ENCODE measurements around the gene DLG3. TPM values are rescaled to one million over a fixed set of nuclear protein-coding genes. Genes with fewer than 3 reads are reported as not detected.

Gene DLG3
- total RNA-seq, 2 donors from 2014 or later, result 13.2 to 19.4 TPM

- intact Hi-C loops (cut with DNase I), result no loop called here
- DNase-seq (ENCODE audit: low spot score), result no peak
Observed at GRCh38 chrX:70464051-70464450, 19.4 kb downstream of the DLG3 start.

GRCh38 chrX:70466968-70467367, 22.3 kb downstream of the DLG3 start:
- intact Hi-C loops (cut with DNase I), result no loop called here
- DNase-seq (ENCODE audit: low spot score), result no peak

DNA sequence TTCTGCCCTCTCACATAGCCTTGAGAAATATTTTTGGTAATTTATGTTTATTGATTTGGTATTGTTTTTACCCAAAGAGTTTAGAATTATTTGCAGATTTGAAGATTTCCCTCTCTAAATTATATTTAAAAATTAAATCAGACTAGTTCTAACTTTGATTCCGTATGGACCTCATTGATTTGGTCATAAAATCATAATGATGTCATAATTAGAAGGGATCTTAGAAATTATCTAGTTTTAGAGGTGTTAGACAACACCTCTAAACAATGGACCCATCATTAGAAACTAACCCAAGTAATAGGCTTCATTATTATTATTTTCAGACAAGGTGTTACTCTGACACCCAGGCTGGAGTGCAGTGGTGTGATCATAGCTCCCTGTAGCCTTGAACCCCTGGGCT, 24.1 kb downstream of the DLG3 start:
- no peak for DNase-seq (ENCODE audit: low spot score)
- intact Hi-C loops (cut with DNase I), result no loop called here

DNA sequence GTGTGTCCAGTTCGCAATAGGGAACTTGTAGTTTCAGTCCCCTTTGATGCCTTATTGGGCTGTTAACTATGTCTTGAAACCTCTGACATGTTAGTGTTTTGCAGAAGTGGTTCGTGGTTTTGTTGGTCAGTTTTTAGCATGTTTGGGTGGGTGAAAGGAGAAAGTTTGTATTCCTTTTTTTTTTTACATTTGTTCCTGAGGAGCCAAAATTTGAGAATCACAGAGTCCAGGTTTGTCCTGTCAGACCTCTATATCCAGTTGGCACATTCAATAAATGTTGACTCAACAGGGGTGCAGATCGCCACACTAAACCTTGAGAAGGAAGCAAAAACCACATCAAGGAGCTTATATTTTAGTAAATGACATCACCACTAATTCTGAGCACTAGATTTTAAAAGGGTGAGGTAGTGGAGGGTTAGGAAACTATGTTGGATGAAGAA, 26.2 kb downstream of the DLG3 start:
- intact Hi-C loops (cut with DNase I), result no loop called here
- no peak for DNase-seq (ENCODE audit: low spot score)

- no peak for DNase-seq (ENCODE audit: low spot score)
- intact Hi-C loops (cut with DNase I), result no loop called here
Observed at GRCh38 chrX:70476166-70476933, 31.7 kb downstream of the DLG3 start.

DNA sequence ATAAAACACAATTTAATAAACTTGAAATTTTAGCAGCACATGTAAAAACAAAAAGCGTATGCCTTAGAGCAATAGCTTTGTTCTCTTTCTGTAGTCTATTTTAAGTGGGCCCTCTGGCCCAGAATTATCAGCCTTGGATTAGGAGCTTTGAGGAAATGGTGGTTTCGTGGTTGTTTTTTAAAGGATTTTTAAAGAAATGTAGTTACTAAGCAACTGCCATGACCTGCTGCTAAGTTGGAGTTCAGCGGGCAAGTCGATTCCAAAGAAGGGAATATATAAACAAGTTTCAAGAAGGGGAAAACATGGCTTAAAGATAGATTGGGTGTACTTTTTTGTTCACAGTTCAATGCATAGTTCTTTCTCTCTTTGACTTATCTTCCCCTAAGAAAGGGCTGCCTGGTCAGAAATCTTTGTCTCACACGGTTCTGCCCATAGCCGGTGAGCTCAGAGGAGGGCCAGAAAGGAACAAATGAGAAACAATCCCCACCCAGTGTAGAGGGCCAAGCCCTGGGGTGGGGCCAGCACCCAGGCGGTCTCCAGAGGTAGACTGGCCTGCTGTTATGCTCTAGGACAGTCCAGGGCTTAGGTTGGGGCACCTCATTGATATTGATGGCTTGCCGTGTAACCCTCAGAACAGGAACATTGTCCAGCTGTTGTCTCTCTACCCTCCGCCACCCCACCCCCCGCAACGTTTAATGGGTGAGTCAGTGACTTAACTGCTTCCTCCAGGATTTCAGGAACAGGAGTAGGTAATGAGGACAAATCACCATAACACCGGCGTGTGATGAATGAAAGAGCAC, 32.5 kb downstream of the DLG3 start:
- peak; percentile 82 for DNase-seq (ENCODE audit: low spot score)
- intact Hi-C loops (cut with DNase I), result no loop called here

DNA sequence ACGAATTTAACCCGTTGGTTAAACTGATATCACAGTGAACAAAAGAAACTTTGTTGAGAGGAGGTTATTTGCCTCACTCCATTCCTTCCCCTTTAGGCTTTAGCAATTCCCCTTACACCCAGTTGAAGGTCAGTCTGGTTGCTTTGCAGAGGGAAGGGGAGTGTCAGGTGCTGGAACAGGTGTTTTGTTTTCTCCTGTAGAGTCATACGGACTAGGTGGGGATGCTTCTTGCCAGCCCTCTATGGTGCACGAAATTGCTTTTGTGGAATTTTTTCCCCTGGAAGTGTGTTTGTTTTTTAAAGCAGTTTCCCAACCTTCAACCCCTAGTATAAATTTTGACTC, 33.1 kb downstream of the DLG3 start:
- intact Hi-C loops (cut with DNase I), result no loop called here
- DNase-seq (ENCODE audit: low spot score), result no peak

DNA sequence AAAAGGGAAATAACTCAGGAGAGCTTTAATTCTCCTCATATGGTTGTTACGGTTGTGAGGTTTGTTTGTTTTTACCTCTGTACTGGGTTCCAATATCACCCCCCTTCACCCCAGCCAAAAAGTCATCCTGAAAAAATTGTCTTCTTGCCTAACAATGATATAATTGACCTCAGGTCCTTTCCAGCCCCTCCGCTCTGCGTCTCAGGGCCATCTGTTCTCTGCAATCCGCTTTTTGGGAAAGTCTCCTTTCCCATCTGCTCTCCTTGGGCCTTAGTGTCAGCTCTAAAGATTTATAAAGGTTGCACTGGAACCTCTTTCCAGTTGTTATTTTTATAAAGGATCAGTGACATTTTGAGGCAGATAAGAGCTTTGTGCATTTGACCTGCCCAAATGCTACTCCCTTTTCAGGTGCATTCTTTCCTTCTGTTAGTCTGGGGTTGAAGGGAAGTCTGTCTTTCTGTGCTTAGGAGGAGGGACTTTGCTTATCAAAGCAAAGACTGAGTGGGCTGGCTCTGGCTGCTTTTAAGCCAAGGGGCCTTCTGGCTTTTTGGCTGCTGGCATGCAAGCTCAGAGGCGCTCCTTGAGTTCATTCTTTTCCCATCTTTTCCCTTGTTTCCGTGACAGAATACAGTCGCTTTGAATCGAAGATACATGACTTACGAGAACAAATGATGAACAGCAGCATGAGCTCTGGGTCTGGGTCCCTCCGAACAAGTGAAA, 34.1 kb downstream of the DLG3 start:
- DNase-seq (ENCODE audit: low spot score), result no peak
- intact Hi-C loops (cut with DNase I), result no loop called here

GRCh38 chrX:70479247-70479921, 34.7 kb downstream of the DLG3 start:
- intact Hi-C loops (cut with DNase I), result no loop called here
- DNase-seq (ENCODE audit: low spot score), result no peak

DNA sequence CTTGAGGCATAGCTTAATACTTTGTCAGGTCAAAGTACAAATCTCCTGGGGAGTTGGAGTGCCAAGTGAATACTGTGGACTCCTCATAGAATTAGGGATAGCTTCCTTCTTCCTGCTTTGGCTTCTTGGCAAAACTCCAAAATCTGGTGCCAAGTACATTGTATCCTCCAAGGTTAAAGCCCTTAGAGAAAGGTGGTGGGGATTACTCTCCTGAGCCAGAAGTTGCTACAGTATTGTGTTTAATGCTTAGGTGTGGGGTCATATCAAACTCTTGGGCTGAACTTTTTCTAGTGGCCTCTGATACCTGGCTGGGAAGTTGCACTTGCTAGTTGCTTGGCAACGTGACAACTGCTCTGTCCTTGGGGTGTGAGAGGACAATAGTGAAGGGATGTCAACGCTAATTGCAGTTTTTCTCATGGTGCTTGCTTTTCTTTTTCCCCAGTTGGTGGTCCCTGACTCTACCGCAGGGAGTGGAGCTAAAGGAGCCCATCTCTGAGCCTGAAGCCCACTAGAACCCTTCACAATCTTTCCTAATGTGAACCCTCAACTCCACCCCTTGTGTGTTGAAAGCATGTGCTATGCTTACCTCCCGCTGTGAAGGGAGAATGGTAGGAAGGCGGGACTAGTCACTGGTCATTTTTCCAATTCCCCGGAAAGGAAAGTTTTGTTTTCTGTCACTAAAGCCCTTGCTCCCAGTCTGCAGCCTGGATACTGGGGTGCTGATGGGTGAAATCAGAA, 35.5 kb downstream of the DLG3 start:
- intact Hi-C loops (cut with DNase I), result no loop called here

DNA sequence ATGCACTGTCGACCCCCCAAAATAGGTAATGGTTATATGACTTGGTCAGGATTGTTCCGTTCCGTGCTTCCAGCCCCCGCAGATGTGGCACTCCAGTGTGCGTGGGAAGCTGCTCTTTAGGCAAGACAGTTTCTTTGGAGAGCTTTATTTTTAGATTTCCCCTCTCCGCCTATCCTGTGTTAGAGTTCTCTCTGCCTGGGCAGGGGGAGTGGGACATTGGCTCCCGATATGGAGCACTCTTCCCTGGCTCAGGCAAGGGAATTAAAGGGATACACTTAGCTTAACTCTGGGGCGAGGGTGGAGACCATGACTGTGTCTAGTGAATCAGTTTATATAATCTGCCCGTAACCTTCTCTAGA, 36.0 kb downstream of the DLG3 start:
- no peak for DNase-seq (ENCODE audit: low spot score)
- intact Hi-C loops (cut with DNase I), result no loop called here

More for the DNA sequence above, 35.5 kb downstream of the DLG3 start:
- no peak for DNase-seq (ENCODE audit: low spot score)

DNA sequence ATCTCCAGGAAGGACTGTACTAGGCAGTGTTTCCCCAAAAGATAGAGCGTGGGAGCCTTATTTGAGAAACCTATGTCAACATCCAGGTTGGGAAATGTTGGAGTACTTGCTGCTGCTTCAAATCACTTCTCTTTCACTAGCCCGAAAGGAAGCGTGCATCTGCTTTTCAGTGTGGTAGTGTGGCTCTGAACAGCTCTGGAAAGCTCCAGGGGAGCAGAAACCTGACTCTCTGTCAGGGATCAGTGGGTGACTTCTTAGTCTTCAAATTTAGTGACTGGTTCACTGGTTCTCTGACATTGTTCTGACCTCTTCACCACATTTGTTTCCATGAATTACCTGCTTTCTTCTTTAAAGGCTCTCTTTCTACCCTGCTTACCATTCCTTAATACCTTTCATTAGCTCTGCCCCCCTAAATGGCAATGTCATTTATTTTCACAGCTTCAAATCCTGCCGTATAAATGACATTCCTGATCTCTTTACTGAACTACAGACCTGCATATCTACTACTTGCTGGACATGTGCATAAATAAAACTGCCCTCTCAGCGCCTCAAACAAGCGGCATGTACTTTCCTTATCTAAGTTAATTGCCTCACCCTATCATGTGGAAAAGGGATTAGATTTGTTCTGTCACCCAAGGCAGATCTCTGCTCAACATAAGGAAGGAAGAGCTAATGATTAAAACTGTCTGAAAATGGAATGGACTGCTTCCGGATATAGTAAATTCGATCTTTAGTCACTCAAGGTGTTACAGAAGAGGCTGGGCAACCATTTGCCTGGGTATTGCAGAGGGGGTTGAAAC, 37.0 kb downstream of the DLG3 start:
- intact Hi-C loops (cut with DNase I), result no loop called here
- DNase-seq (ENCODE audit: low spot score), result no peak

GRCh38 chrX:70482300-70482699, 37.7 kb downstream of the DLG3 start:
- DNase-seq (ENCODE audit: low spot score), result no peak
- intact Hi-C loops (cut with DNase I), result no loop called here

DNA sequence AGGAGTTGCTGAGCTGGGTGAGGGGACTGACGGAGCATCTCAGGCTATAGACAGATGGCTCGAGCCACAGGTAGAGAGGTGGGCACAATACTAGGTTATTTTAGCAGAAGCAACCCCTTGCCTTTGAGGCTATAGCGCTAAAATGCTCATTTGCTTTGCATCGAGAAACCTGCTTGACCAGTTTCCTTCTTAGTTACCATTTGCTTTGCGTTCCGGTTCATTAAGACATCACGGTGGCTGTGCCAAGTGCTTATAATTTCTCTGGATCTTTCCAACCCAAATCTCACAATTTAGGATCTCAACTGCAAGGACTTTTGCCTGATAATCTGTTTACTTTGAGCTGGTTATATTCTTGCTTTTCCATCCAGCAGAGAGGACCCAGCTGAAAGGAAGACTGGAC, 40.8 kb downstream of the DLG3 start:
- intact Hi-C loops (cut with DNase I), result no loop called here
- DNase-seq (ENCODE audit: low spot score), result no peak

DNA sequence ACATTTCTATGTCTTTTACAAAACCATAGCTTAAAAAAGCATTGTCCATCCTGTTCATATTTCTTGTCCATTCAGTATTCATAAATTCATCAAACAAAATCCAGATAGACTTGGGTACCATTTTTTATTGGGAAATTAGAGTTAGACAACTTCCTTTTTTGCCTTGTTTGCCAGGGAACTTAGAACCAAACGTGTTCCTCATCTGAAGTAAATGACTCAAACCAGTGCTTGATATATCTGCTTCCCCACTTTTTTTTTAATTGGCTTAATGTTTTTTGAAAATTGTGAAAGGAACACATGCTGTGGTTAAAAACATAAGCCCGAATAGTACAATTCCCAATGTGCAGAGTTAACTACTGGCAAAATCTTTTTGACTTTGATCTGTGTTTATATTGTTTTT, 44.2 kb downstream of the DLG3 start:
- DNase-seq (ENCODE audit: low spot score), result no peak
- intact Hi-C loops (cut with DNase I), result no loop called here

- intact Hi-C loops (cut with DNase I), result no loop called here
- DNase-seq (ENCODE audit: low spot score), result no peak
Observed at GRCh38 chrX:70494441-70494840, 49.8 kb downstream of the DLG3 start.

- no peak for DNase-seq (ENCODE audit: low spot score)
- intact Hi-C loops (cut with DNase I), result no loop called here
Observed at GRCh38 chrX:70496491-70496890, 51.9 kb downstream of the DLG3 start.

DNA sequence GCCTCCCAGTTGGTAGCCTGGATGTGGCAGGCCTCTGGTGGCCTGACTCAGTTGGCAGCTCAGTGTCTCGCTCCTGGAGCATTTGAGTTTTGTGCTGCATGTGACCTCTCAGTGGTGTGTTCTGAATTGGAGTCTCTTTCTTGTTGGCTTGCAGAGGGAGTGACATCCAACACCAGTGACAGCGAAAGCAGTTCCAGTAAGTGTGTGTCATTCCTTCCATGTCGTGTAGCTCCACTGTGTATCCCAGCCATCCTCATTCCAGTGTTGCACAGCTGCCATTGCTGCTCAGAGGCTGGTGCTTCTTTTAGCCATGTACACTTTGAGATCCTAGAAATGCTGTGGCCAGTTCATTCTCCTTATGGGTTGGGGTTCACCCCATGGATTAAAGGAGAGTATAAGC, 52.4 kb downstream of the DLG3 start:
- no peak for DNase-seq (ENCODE audit: low spot score)
- intact Hi-C loops (cut with DNase I), result no loop called here

All from posterior vena cava (tissue), 2 donors.